K562 (cell line): Measurements from ENCODE around the gene AFAP1. TPM values are rescaled to one million over a fixed set of nuclear protein-coding genes. Genes with fewer than 3 reads are reported as not detected.

ENCODE experiments used
- ATAC-seq: fragments of 200-7000 bp; cut with Tn5 transposase; 3 replicates; pipeline ENCODE4 v1.9.1; 2020; ENCODE audit warnings: moderate library complexity
- BruUV-seq: library from RNA; stranded (reverse); fragments of 400-500 nt; replicated peaks from 2 replicates; lab custom pipeline; 2021; lab: Mats Ljungman, UMichigan
- CTCF ChIA-PET: fragments of 300-600 bp; formaldehyde crosslinking; extraction: SDS; loops from one replicate; lab custom pipeline; 2021; ENCODE audit warnings: low intra/inter-chr PET ratio; lab: Yijun Ruan, JAX
- POLR2A ChIA-PET: fragments of 300-600, 350-650 bp; sonication (Branson Sonifier 250); formaldehyde crosslinking; extraction: SDS; loops from one replicate; lab custom pipeline; 2021; ENCODE audit warnings: antibody characterized with exemption, inconsistent platforms; lab: Yijun Ruan, JAX
- DNase-seq, 4 experiments: peaks; one replicate each; pipeline versions ENCODE4 v3.0.0 to v3.0.0-alpha.2; 2011 to 2018; ENCODE audit warnings: low spot score in 3 of 4, mixed read lengths in 3 of 4; ENCODE audit errors: extremely low read depth in 1 of 4
- FAIRE-seq: peaks from 2 replicates; lab custom pipeline; 2011; peaks lifted over from hg19 to GRCh38; lab: Jason Lieb, UNC
- H2AFZ ChIP-seq: 2 replicates; pipeline ENCODE4 v1.6.0; 2011; ENCODE audit warnings: low read depth, low read length, control low read depth, inconsistent platforms
- H3K27ac ChIP-seq: fragments of 200-600 bp; 3 replicates; pipeline ENCODE4 v1.8.0; 2011; ENCODE audit warnings: low read depth, mild to moderate bottlenecking, control low read depth, inconsistent platforms, low read length, moderate library complexity, mixed read lengths; ENCODE audit errors: extremely low read depth
- H3K27me3 ChIP-seq, 2 experiments: fragments of 300-600 bp in 1 of 2; 2 replicates in 1 of 2; 3 replicates in 1 of 2; pipeline versions ENCODE4 v1.6.0 to v1.8.0; 2011; ENCODE audit warnings: inconsistent platforms in 2 of 2, low read length in 2 of 2, mild to moderate bottlenecking in 1 of 2, mixed read lengths in 1 of 2, moderate library complexity in 1 of 2; ENCODE audit not compliant: control insufficient read depth in 2 of 2, insufficient read depth in 2 of 2
- H3K36me3 ChIP-seq: fragments of 300-600 bp; 3 replicates; pipeline ENCODE4 v1.8.0; 2011; ENCODE audit warnings: mild to moderate bottlenecking, low read length, inconsistent platforms; ENCODE audit not compliant: control insufficient read depth, insufficient read depth
- H3K4me1 ChIP-seq, 2 experiments: fragments of 200-600 bp in 1 of 2; replicated peaks in 1 of 2; 2 replicates in 1 of 2; 3 replicates in 1 of 2; pipeline versions ENCODE4 v1.5.1 to v1.8.0; 2011; ENCODE audit warnings: inconsistent platforms in 2 of 2, low read length in 2 of 2, mild to moderate bottlenecking in 1 of 2, mixed read lengths in 1 of 2, moderate library complexity in 1 of 2; ENCODE audit not compliant: control insufficient read depth in 2 of 2, insufficient read depth in 2 of 2
- H3K4me2 ChIP-seq: 2 replicates; pipeline ENCODE4 v1.6.1; 2011; ENCODE audit warnings: low read length, control low read depth, inconsistent platforms, mixed read lengths; ENCODE audit not compliant: insufficient read depth
- H3K4me3 ChIP-seq: fragments of 200-600 bp; sonication (generic), shearing (Covaris generic); 2 replicates; pipeline ENCODE4 v1.5.1; 2016; ENCODE audit warnings: control low read depth, inconsistent platforms
- H3K79me2 ChIP-seq: fragments of 200-600 bp; 3 replicates; pipeline ENCODE4 v1.8.0; 2011; ENCODE audit warnings: low read length, inconsistent platforms; ENCODE audit not compliant: control insufficient read depth, insufficient read depth
- H3K9ac ChIP-seq, 2 experiments: 2 replicates each; pipeline versions ENCODE4 v1.6.0 to v1.6.1; 2011; ENCODE audit warnings: low read depth in 2 of 2, low read length in 2 of 2, control low read depth in 1 of 2, inconsistent platforms in 1 of 2, mild to moderate bottlenecking in 1 of 2, mixed read lengths in 1 of 2; ENCODE audit not compliant: insufficient read depth in 1 of 2
- H3K9me1 ChIP-seq: one replicate; pipeline ENCODE4 v1.6.0; 2011; ENCODE audit warnings: inconsistent platforms, mild to moderate bottlenecking, low read length, moderate library complexity; ENCODE audit not compliant: control insufficient read depth, insufficient read depth
- H3K9me3 ChIP-seq: replicated peaks from 2 replicates; pipeline ENCODE4 v1.5.1; 2011; ENCODE audit warnings: low read depth, low read length, inconsistent platforms; ENCODE audit not compliant: control insufficient read depth, insufficient read depth
- H4K20me1 ChIP-seq: replicated peaks from 2 replicates; pipeline ENCODE4 v1.6.1; 2011; ENCODE audit warnings: low read length, inconsistent platforms, mixed read lengths; ENCODE audit not compliant: control insufficient read depth, insufficient read depth
- CUX1 ChIP-seq: fragments of 200-800 bp; sonication (Bioruptor generic); IDR thresholded peaks from 2 replicates; pipeline ENCODE4 v1.6.1; 2016; ENCODE audit warnings: missing genetic modification characterization, missing compliant biosample characterization
- TAF1 ChIP-seq: IDR thresholded peaks from 2 replicates; pipeline ENCODE4 v1.6.1; 2011; ENCODE audit warnings: mild to moderate bottlenecking, low read length, moderate library complexity; ENCODE audit not compliant: insufficient read depth, control insufficient read depth, severe bottlenecking; ENCODE audit errors: extremely low read depth
- WGBS: fragments of 100-300 bp; shearing (Covaris generic); methylation state at CpG from one replicate; pipeline ENCODE4 v1.1.6; 2016; ENCODE audit warnings: low coverage, mixed read lengths; ENCODE audit not compliant: insufficient coverage; ENCODE audit errors: missing lambda C conversion rate; 5-methylcytosine and 5-hydroxymethylcytosine counted together
- in situ Hi-C: fragments of 300-500 bp; cut with MboI; formaldehyde crosslinking; loops from 4 replicates; pipeline ENCODE4 v1.15.0; 2018; ENCODE audit warnings: inconsistent platforms, mixed read lengths
- intact Hi-C: fragments of 100-400 bp; cut with micrococcal nuclease; formaldehyde crosslinking; loops from 2 replicates; pipeline ENCODE4 v1.14.2; 2022
- polyA plus RNA-seq, 8 experiments: library from polyadenylated mRNA; depleted of rRNA in 4 of 8; stranded (reverse) in 5 of 8; unstranded in 3 of 8; fragments of >200 nt; fragmentation: Nextera tagmentation in 2 of 8; fragmentation: Illumina TruSeq in 1 of 8; extraction: Ambion mirVana in 2 of 8; extraction: Trizol in 1 of 8; gene quantifications; 2 replicates each; pipeline versions ENCODE4 v1.2.1 to v1.2.3, GENCODE V29; 2011 to 2014; ENCODE audit warnings: inconsistent platforms in 1 of 8, missing spikeins in 1 of 8
- total RNA-seq, 7 experiments: library from RNA; depleted of rRNA in 6 of 7; stranded (reverse); fragments of >200 nt in 6 of 7; fragmentation: Illumina TruSeq in 2 of 7; extraction: Trizol in 2 of 7; gene quantifications; 2 replicates each; pipeline versions ENCODE4 v1.2.1 to v1.2.3, GENCODE V29; 2011 to 2021; ENCODE audit warnings: low replicate concordance in 1 of 7

The AFAP1 gene
- total and polyA plus RNA-seq, 9 of the 15 experiments (the other 6 are each of a cell fraction or from before 2014, with no cell fraction given), result 0.07 to 0.42 (median 0.12) TPM; not detected in 1

GRCh38 chr4:7945709-7946380, 6.2 kb upstream of the AFAP1 start:
- H3K27ac ChIP-seq, result no peak overlapping the region
- H3K27me3 ChIP-seq, result 0 out of 5 replicates have a peak, but pooled peaks cover 0 to 14% of the 10 kb centered on the region in 2 experiments
- no peak for ATAC-seq
- H3K4me1 ChIP-seq, result no peaks in the 10 kb centered on the region
- ChIA-PET CTCF (no interaction called here), POLR2A (interaction anchor here (0.6 to 0.7 kb wide), 3 partner anchors 11 to 513 kb away, joined by 3 to 4 read pairs (median 3); no protein-coding TSS in a partner anchor)
- H3K79me2 ChIP-seq, result no peaks in the 10 kb centered on the region
- H3K4me3 ChIP-seq, result no peak overlapping the region
- in situ Hi-C loops, result no loop called here
- H3K9me3 ChIP-seq, result no peaks in the 10 kb centered on the region
- H3K4me2 ChIP-seq, result no peak overlapping the region
- no peak for DNase-seq
- 3% methylated on average over 14 of the region's 14 CpGs for whole genome bisulfite sequencing
- no TSS peak for BruUV-seq
- H2AFZ ChIP-seq, result no peak overlapping the region
- intact Hi-C loops, result no loop called here
- H3K9ac ChIP-seq, result no peak overlapping the region
- TF ChIP-seq TAF1 (no peak), CUX1 (CRISPR knock-in tag) (peak; percentile 99)
- FAIRE-seq, result no peak
- H3K9me1 ChIP-seq, result no peaks in the 10 kb centered on the region
- no peaks in the 10 kb centered on the region; the same call in 1 of the 2 replicates for H4K20me1 ChIP-seq
- no peaks in the 10 kb centered on the region for H3K36me3 ChIP-seq
